Raji (cell line): ENCODE data around the gene CCER1.

Source experiments
- POLR2A ChIP-seq: IDR thresholded peaks from 2 replicates; pipeline ENCODE4 v1.6.1; 2011; ENCODE audit warnings: low read depth, low read length, control low read depth; ENCODE audit not compliant: insufficient read depth

Gene CCER1, protein sequence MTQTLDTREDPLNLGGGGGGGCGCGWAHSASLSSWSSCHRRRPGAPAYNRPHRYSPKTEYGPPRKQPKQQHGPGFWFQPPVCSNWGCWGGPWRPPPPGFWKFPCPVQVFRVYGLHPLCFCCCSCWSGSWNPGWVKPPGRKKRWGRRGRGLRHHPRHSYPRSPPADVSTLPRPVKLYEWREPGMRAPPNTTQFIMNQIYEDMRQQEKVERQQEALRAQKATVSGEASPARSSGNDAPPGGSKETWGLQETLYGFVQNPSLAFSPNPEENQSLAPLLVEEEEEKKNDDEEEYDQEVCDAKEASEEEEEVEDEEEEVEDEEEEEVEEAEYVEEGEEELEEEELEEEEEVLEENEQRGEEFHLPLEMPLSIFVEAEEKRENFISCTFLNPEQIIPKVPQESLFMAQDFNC

DNA sequence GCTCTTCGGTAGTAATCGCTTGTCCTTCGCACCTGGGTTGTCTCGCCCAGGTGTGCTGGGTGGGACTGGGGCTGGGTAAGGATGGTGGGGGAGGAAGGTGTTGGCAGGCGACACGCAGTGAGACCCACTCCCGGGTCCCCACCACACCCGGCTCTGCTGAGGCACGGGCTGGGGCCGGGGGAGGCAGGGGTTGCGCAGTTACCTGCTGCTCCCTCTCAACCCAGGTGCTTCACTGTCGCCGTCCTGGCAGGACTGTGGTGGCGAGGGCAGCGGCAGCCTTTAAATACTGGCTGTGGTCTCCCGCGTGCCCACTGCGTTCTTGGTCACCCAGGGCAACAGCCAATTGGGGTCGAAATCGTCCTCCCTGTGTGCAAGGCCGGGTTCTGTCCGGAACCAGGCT is at the start of gene CCER1:
Gene CCER1 (minus strand): TSS at position 256 of the 400 bp plus-strand sequence. CDS start 434 bp downstream, outside the sequence.
- no peak for TF ChIP-seq POLR2A

DNA sequence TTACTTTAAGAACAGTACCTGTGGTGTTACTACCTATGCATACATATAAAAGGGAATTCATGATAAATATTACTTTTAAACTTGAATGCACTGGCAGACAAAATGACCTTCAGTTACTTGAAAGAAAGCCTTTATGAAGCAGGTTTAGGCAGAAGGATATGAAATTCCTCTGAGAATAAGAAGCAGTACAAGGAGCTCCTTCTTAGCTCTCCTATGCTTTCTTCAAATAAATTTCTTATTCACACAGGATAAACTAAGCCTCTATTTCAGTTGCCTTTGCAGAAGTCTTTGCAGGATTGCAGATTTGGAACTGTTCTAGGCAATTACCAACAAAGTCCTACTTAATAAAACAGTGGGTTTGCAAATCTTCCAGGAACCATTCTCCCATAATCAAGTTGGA is 48.8 kb upstream of the CCER1 start:
- TF ChIP-seq POLR2A, result no peak

DNA sequence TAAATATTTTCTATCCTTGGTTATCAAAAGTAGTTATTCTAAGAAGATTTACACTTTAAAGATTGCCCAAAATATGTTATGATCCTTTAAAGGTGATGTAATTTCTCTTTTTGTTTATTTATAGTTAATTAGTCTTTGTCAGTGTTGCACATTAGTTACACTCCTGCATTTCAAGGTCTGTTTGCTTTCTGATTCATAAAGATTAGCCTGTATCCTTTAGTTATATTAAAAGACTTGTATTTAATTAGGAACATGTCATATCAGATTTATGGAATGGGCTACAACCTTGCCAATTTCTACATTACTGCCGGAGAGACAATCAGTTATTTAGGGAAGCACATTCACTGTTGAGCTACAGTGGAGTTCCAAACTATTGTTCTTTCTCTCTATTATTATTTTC is 46.3 kb upstream of the CCER1 start:
- TF ChIP-seq POLR2A, result no peak

DNA sequence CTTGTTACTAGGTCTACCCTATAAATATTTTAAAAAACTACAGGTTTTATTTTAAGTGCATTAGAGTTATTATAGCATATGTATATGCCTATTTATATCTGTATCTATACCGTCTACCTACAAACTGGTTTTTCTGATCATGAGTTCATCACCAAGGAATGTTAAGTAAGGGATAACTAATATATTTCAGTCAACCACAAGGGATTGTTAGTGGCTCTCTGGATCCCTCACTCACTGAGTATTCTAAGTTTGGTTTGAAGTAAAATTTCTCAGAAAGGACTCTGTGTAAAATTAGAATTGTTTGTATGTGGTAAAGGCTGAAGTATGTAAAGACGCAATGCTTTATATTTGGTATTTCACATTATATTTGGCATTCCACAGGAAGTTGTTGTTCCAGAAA is 45.0 kb upstream of the CCER1 start:
- no peak for TF ChIP-seq POLR2A

DNA sequence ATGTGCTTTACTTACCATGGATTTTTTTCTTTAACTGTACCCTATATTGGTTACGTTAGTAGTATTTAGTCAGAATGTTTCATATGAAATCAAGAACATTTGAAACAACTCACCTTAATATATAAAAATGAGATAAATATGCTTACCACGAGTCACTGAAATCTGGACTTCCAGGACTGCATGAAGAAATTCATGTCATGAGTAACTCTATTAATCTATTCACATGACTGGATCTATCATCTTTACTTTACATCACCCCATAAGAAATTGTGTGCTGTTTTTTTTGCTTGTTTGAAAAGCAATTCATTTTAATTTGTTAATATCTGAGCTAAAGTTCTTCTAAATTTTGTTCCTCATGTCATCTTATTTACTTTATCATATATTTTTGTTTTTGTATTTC is 44.6 kb upstream of the CCER1 start:
- no peak for TF ChIP-seq POLR2A

DNA sequence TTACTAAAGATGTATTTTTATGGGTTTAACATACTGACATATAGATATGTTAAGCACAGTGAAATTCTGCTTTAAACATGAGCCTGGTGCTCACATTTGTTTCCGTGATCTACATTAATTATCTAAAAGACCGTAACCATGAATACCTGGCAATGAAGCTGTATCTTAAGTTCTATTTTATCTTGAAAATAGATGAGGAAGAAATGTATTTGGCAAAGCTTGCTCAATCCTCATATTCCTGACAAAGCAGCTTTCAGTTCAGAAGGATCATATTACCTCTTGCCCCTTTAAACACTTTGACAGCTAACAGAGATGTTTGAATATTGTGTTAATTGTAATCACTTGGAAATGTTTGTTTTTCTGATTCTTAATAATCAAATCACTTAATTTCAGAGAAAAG is 40.0 kb upstream of the CCER1 start:
- no peak for TF ChIP-seq POLR2A

DNA sequence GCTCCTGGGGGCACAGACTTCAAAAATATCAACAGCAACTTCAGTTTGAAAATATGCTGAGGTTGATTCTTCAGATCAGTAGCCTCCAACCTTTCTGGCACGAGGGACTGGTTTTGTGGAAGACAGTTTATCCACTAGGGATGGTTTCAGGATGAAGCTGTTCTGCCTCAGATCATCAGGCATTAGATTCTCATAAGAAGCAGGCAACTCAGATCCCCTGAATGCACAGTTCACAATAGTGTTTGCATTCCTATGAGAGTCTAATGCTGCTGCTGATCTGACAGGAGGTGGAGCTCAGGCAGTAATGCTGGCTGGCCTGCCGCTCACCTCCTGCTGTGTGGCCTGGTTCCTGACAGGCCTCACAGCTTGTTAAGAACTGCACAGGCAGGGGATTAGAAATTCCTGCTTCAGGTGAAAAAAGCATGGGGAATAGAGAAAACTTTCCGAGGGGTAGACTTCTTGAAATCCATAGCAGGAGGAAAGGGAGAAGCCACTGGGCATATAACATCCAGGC is 37.0 kb upstream of the CCER1 start:
- no peak for TF ChIP-seq POLR2A

DNA sequence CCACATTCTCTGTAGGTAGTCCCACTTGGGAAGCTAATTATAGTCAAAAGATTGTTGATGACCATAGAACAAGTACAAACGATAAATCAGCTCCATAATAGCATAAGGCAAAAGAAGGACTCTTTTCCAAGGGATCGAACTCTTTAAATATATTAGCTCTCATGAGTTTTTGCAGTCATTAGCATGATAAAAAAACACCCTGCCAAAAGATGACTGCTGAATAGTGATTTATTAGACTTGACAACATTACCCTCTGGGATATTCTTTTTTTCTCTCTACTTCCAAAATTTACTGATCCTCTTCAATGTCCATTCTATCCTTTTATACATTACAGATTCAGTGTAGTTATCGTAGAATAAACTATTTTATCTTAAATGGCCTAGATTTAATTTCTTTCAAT is 35.6 kb upstream of the CCER1 start:
- TF ChIP-seq POLR2A, result no peak

DNA sequence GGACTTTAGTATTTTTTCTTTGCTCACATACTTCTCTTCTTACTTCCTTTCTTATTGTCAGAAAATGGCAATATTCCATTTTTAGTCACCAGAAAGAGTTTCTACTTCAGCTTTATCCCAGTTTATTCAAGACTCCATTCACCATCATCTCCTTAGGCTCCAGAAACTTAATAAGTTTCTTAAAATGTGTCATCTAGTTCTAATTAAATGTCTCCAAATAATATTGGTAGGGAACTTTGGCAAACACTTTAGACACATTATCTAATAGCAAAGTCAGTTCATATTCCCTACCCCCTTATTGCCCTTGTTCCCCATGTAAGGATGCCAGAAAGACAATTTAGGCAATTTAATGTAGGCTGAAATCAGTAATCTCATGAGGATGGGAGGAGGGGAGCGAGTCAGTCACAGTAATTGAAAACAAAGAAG is 34.7 kb upstream of the CCER1 start:
- TF ChIP-seq POLR2A, result no peak

DNA sequence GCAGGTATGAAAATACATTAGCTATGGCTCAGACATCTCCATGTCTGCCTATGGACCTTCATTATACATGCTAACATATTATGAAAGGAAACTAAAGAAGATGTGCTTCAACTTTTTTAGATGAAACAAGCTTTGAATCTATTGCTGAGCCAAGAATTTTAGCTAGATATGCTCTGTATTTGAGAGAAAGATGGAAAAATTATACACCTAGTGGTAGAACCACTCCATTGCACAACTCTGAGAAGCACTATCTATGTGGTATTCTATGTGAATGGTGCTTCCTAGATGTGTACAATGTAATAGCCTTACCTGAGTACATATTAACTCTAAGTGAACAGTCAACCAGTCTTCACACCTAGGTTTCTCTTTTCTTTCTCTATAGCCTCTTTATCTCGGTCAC is 32.5 kb upstream of the CCER1 start:
- TF ChIP-seq POLR2A, result no peak

DNA sequence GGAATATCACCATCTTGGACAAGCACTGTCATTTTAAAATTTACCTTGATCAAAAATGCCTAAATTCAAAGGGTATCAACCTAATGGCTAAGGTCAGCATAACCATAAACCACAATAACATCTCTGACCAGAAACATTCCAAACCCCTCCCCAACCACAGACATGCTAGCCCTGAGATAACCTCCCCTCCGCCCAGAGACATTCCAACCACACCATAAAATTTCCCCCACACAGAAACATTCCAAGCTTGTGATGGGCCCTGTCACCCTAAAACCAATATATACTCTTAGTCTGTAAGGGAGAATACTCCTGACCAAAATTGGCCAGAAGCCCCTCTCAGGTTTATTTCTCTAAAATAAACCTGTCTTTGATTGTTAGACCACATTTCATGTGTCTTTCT is 32.1 kb upstream of the CCER1 start:
- no peak for TF ChIP-seq POLR2A

DNA sequence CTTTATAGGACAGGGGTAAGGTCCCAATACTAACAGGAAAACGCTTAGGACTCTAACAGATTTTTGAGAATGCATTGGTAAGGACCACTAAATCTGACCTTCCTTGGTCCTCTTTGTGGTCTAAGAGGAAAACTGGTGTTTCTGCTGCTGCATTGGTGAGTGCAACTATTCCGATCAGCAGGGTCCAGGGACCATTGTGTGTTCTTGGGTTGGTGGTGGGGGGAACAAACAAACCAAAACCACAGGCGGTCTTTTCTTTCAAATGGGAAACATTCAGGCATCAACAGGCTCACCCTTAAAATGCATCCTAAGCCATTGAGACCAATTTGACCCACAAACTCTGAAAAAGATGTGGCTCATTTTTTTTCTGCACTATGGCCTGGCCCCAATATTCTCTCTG is 29.1 kb upstream of the CCER1 start:
- no peak for TF ChIP-seq POLR2A

DNA sequence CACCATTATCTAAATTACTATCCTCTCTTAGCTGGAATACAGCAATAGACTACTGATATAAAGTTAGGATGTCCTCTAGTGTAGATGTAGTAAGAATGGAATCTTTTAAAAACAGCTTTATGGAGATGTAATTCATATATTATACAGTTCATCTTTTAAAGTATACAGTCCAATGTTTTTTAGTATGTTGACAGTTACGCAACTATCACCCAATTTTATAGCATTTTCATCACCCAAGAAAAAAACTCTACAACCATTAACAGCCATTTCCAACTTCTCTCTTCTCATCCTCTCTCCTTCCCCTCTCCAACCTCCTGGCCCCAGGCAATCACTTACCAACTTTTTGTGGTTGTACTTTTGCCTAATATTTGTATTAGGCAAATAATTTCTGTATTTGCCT is 27.2 kb upstream of the CCER1 start:
- no peak for TF ChIP-seq POLR2A

DNA sequence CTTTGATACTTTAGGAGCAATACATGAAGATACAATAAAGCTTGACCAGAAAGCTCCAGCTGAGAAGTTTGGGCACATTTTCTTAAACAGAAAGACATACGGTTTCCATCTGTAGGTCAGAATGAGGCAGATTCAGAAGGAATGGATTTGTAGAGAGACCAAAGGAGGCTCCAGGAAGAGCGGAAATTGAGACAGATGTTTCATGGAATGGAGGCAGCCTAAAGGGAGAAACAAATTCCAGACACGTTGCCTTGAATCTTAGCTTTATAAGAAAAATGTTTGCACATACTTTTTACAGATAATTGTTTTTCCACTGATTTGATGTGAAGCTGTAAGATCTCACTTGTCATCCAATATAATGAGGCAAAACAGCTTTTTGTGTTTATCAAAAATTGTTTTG is 25.0 kb upstream of the CCER1 start:
- no peak for TF ChIP-seq POLR2A

DNA sequence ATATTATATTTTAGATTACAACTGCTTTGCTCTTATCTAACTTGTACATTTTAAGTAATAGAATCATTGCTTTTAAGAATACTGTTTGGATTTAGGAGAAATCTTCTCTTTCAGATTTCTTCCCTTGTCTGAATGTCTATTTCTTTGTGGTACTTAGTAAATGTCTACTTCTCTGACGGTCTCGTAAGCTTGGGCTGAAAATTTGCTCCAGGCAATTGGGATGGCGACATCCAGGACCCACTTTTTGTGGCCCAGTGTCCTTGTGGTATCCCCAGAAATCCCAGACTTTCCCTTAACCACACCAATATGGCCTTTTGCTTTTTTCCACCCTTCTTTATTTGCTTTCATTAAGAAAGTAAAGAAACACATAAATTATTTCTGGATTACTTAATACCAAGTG is 24.0 kb upstream of the CCER1 start:
- TF ChIP-seq POLR2A, result no peak

DNA sequence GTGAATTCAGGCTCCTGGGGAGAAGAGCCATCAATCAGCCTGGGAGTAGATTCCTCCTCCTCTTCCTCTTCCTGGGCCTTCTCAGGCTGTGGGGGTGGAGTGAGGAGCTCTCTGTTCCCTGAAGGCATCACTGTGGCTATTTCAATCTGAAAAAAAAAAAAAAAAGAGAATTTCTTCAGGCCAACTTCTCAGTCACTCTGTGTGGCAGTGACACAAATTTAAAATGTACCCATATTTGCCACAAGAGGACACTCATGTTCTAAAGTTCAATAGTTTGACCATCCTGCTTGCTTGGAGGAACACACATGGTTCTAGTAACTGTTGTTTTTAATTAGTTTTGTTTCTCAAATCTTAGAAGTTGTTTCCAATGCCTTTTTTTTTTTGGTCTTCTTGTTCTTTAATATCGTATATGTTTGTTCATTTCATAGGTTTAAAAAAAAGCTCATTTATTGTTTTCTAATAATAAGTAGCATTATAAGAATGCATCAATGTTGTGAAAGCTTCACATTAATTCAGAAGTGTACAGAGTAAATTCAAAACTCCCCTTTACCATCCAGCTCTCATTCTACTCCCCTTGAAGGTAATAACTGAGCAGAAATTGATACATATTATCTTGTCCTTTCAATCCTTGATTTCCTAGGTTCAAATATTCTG is 23.3 kb upstream of the CCER1 start:
- TF ChIP-seq POLR2A, result no peak
